RKO (cell line): ENCODE results near the gene SYNPR.
"Not testable (repeated sequence)": the region's sequence is repeated elsewhere in the genome, so short reads cannot be mapped to it uniquely, and the experiment has no call there.

Experiments used
- DNase-seq: peaks from one replicate; pipeline ENCODE4 v3.0.0-alpha.2; 2016; ENCODE audit warnings: low spot score

The SYNPR gene

DNA sequence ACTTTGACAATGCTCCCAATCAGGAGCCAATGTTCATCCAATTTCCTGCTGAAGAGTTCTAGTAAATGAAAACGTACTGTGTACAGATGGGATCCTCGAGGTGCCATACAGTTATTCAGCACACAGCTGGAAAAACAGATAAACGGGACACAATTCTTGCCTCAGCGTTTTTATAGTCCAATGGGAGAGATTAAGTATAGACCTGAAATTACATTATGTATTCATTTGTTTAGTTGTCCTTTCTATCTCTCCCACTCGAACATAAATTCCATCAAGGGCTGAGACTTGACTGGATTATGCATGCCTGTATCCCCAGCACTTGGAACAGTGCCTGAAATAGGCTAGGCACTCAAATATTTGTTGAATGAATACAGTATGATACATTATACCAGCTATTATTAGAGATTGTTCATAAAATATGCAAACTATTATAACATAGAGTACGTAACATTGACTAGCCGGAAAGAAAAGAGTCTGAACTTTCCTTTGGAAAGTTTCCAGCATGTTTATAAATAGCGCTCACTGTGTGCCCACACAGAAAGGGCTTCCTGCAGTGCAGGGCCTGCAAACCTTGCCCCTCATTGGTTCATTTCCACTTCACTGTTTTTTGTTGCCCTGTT, 346.9 kb downstream of the SYNPR start:
- peak; percentile 18 for DNase-seq

- no peak for DNase-seq
Observed at GRCh38 chr3:63631670-63632069, 353.6 kb downstream of the SYNPR start.

DNA sequence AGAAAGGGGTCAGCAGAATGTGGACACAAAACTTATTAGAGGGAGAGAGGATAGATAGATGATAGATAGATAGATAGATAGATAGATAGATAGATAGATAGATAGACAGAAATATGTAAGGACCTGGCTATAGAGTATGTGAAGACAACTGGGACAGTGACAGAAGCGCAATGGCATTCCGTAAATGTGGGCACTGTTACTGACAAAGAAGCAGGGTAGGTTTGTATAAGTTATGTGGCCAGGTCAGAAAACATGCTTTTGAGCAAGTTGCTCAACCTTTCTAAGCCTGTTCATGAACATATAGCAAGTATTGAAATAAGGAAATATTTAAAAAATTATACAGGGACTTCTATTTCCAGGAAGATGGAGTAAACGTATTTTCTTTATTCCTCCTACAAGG, 357.1 kb downstream of the SYNPR start:
- DNase-seq, result no peak

- no peak for DNase-seq
Observed at GRCh38 chr3:63639806-63640205, 361.7 kb downstream of the SYNPR start.

- DNase-seq, result no peak
Observed at GRCh38 chr3:63642488-63642887, 364.4 kb downstream of the SYNPR start.

GRCh38 chr3:63644212-63644797, 366.2 kb downstream of the SYNPR start:
- no peak for DNase-seq

DNA sequence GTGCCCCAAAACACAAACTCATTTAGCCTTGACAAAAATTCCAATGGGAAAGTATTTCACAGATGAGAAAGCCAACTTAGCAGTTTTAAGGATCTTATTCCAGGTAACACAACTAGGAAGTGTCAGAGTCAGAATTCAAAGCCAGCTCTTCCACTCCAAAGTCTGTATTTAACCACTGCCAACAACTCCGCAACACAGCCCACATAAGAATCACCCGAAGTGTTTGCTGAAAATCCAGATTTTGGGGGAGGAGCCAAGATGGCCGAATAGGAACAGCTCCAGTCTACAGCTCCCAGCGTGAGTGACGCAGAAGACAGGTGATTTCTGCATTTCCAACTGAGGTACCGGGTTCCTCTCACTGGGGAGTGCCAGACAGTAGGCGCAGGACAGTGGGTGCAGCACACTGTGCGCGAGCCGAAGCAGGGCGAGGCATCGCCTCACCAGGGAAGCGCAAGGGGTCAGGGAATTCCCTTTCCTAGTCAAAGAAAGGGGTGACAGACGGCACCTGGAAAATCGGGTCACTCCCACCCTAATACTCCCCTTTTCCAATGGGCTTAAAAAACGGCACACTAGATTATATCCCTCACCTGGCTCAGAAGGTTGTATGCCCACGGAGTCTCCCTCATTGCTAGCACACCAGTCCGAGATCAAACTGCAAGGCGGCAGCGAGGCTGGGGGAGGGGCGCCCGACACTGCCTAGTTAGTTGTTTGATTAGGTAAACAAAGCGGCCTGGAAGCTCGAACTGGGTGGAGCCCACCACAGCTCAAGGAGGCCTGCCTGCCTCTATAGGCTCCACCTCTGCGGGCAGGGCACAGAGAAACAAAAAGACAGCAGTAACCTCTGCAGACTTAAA, 367.0 kb downstream of the SYNPR start:
- not testable (repeated sequence) for DNase-seq

GRCh38 chr3:63652066-63652725, 374.1 kb downstream of the SYNPR start, which contains the start of gene SNTN:
Gene SNTN, plus strand, starts transcription at chr3:63652675. Its CDS starts 13 bp downstream, at chr3:63652688.
- no peak for DNase-seq

DNA sequence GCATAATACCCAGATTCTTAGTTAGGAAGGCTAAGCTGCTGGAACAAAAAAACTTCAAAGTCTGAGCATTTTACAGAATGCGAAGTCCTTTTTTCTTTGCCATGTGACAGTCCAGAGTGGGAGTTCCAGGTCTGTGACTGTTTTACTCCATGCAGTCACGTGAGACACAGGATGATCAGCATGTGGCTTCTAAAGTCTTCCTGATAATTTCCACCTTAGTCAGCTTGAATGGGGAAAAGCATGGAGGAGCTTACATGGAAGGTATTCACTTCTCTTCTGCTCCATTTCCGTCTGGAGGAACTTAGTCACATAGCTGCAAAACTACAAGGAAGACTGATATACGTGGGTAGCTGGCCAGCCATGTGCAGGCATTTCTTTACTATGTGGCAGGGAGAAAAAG, 376.1 kb downstream of the SYNPR start:
- DNase-seq, result no peak

GRCh38 chr3:63654931-63655330, 376.8 kb downstream of the SYNPR start:
- no peak for DNase-seq

DNA sequence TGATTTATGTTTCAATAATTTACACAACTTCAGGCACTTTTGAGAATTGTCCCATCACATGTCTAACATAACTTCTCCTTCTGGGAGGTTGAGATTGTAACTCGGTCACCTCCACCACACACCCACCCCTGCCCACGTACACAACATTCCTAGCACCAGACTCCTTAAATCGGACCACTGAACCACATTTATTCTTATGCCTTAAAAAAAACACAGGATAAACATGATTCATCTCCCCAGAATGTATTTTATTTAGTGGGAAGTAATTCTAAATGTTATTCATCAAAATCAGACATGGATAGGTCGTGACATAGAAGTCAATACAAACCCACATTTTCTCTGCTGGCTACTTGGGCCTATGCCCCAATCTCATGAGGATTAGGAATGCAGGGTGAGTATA, 377.4 kb downstream of the SYNPR start:
- DNase-seq, result no peak

GRCh38 chr3:63656786-63657185, 378.7 kb downstream of the SYNPR start:
- peak; percentile 10 for DNase-seq

- DNase-seq, result peak; percentile 22
Observed at GRCh38 chr3:63661242-63661641, 383.1 kb downstream of the SYNPR start.

DNA sequence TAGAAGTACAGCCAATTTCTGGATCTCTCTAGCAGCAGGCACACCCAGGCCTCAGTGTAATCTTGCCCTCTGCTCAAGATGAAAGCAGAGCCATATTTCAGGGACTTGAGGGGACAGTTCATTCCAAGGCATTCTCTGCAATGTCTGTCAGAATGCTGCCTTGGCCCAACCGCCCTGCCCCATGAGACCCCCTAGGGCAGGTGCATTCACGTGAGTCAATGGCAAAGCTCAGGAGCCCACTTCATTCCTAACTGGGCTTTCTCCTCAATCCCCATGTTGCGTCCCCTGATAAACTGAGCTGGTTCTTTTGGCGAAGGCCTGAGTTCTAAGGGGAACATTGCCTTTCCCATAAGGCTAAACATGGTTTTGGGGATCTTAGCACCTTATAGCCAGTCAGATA, 383.9 kb downstream of the SYNPR start:
- DNase-seq, result no peak

- DNase-seq, result peak; percentile 8
Observed at GRCh38 chr3:63662500-63662899, 384.4 kb downstream of the SYNPR start.
